Gastroesophageal sphincter (tissue), 4 donors: ENCODE results near the gene LRP1-AS. TPM values are rescaled to one million over a fixed set of nuclear protein-coding genes. Genes with fewer than 3 reads are reported as not detected.

Experiments used
- ATAC-seq: fragments of 150-250 bp; one replicate; pipeline ENCODE4 v1.9.1; 2016; ENCODE audit warnings: mild to moderate bottlenecking, moderate library complexity
- H3K27ac ChIP-seq, 4 donors: fragments of 200-600 bp; sonication (generic) in 3 of 4; 1 replicate in 3 of 4; 2 replicates in 1 of 4; pipeline ENCODE4 v1.5.1; 2016 to 2019
- H3K27me3 ChIP-seq: fragments of 200-600 bp; sonication (generic); one replicate; pipeline ENCODE4 v1.5.1; 2019
- H3K36me3 ChIP-seq, 2 donors: fragments of 200-600 bp; sonication (generic); one replicate each; pipeline ENCODE4 v1.5.1; 2019; ENCODE audit warnings: control low read depth in 1 of 2
- H3K4me1 ChIP-seq, 3 donors: fragments of 200-600 bp; sonication (generic); 1 replicate in 2 of 3; 2 replicates in 1 of 3; pipeline ENCODE4 v1.5.1; 2016 to 2019; ENCODE audit warnings: control low read depth in 2 of 3
- H3K4me3 ChIP-seq, 2 donors: fragments of 200-600 bp; sonication (generic); one replicate each; pipeline ENCODE4 v1.5.1; 2019; ENCODE audit warnings: mild to moderate bottlenecking in 1 of 2, moderate library complexity in 1 of 2
- H3K9me3 ChIP-seq, 3 donors: fragments of 200-600 bp; sonication (generic); one replicate each; pipeline ENCODE4 v1.5.1; 2017 to 2019; ENCODE audit warnings: control low read depth in 2 of 3
- EP300 ChIP-seq: sonication (generic); formaldehyde crosslinking; IDR thresholded peaks from one replicate; pipeline ENCODE4 v1.6.1; 2017; ENCODE audit warnings: antibody characterized with exemption, mild to moderate bottlenecking
- POLR2A ChIP-seq, 2 donors: fragments of 450-650 bp; IDR thresholded peaks; one replicate each; pipeline ENCODE4 v1.6.1; 2017; ENCODE audit warnings: antibody characterized with exemption in 2 of 2, mild to moderate bottlenecking in 2 of 2, moderate library complexity in 1 of 2
- POLR2AphosphoS5 ChIP-seq: sonication (generic); formaldehyde crosslinking; IDR thresholded peaks from one replicate; pipeline ENCODE4 v1.6.1; 2017; ENCODE audit warnings: antibody characterized with exemption
- WGBS, 2 donors: methylation state at CpG; one replicate each; pipeline ENCODE4 v1.1.5; 2018; ENCODE audit warnings: low coverage in 1 of 2; 5-methylcytosine and 5-hydroxymethylcytosine counted together
- total RNA-seq, 4 donors: library from RNA; depleted of rRNA; stranded (reverse); fragments of >200 nt; gene quantifications; one replicate each; pipeline ENCODE4 v1.1.0, GENCODE V29; 2016
- TF ChIP-seq, protein P1 (sequence below), 4 experiments: fragments of 200-600 bp in 2 of 4; fragments of 450-650 bp in 2 of 4; sonication (generic) in 1 of 4; IDR thresholded peaks; one replicate each; pipeline ENCODE4 v1.5.1; 2017 to 2019; ENCODE audit warnings: antibody characterized with exemption in 4 of 4, mild to moderate bottlenecking in 2 of 4, moderate library complexity in 2 of 4

Gene LRP1-AS
- total RNA-seq, 4 donors from 2014 or later: not detected

DNA sequence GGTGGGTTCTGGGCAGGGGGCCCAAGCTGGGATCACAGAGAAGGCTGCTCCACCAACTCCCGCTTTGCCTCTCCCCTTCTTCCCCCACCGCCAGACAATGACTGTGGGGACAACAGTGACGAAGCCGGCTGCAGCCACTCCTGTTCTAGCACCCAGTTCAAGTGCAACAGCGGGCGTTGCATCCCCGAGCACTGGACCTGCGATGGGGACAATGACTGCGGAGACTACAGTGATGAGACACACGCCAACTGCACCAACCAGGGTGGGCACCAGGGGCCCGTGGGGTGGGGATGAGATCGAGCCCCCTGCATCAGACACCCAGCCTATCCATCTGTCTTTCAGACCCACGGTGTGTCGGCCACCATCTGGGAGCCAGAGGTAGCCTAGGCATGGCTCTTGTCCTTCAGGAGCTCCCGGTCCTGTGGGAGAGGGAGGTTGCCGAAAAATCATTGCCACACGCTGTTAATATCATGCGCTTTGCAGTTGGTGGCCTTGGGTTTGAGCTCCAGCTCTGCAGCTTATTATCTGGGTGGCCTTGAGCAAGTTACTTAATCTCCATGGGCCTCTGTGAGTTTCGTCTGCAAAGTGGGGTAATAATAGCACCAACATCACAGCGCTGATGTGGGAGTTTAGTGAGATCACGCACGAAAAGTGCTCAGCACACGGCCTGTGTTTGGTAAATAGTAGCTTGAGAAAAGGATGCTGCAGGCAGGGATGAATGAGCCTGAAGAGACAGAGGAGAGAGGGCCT is 21.8 kb upstream of the LRP1-AS start:
- ATAC-seq: no peak
- H3K36me3 ChIP-seq: peaks cover 0 to 93% of the 10 kb centered on the region in 2 donors
- TF ChIP-seq, protein P1, sequence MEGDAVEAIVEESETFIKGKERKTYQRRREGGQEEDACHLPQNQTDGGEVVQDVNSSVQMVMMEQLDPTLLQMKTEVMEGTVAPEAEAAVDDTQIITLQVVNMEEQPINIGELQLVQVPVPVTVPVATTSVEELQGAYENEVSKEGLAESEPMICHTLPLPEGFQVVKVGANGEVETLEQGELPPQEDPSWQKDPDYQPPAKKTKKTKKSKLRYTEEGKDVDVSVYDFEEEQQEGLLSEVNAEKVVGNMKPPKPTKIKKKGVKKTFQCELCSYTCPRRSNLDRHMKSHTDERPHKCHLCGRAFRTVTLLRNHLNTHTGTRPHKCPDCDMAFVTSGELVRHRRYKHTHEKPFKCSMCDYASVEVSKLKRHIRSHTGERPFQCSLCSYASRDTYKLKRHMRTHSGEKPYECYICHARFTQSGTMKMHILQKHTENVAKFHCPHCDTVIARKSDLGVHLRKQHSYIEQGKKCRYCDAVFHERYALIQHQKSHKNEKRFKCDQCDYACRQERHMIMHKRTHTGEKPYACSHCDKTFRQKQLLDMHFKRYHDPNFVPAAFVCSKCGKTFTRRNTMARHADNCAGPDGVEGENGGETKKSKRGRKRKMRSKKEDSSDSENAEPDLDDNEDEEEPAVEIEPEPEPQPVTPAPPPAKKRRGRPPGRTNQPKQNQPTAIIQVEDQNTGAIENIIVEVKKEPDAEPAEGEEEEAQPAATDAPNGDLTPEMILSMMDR (IDR thresholded peaks at IDR 0.05): no peak
- no peak for TF ChIP-seq EP300
- no peak for TF ChIP-seq POLR2AphosphoS5
- TF ChIP-seq POLR2A (IDR thresholded peaks at IDR 0.05): no peak
- 60 to 66% methylated on average over 1 to 7 of the region's 23 CpGs for WGBS, 2 donors
- no peak overlapping the region for H3K27ac ChIP-seq
- no peaks in the 10 kb centered on the region for H3K9me3 ChIP-seq
- no peak overlapping the region for H3K4me3 ChIP-seq
- no peaks in the 10 kb centered on the region for H3K27me3 ChIP-seq
- H3K4me1 ChIP-seq: peaks cover 0 to 12% (median 0%) of the 10 kb centered on the region in 3 donors

DNA sequence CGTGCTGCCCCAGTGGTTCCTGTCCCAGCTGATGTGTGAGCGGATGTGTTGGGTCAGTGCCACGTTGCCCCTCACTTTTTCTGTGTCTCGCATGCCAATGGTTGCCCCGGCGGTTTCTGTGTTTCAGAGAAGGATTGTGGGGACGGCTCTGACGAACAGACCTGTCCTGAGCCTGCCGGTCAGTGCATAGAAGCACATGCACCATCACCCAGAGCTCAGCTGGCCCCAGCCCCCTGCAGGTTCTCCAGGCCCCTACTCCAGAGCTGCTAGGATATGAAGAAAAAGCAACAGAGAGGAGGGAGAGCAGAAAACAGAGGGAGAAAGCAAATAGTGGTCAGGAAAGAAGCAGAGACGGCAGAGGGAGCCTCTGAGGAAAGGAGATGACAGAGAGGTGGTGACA is 20.6 kb upstream of the LRP1-AS start:
- Histone ChIP-seq H3K4me1 (peaks cover 0 to 12% (median 0%) of the 10 kb centered on the region in 3 donors), H3K27me3 (no peaks in the 10 kb centered on the region), H3K4me3 (no peak overlapping the region), H3K9me3 (no peaks in the 10 kb centered on the region), H3K36me3 (peaks cover 0 to 93% of the 10 kb centered on the region in 2 donors), H3K27ac (no peak overlapping the region)
- ATAC-seq: no peak
- TF ChIP-seq EP300 (no peak), POLR2AphosphoS5 (no peak), POLR2A (IDR thresholded peaks at IDR 0.05) (no peak)
- TF ChIP-seq, protein P1 (IDR thresholded peaks at IDR 0.05): no peak
- 67% methylated on average over 1 of the region's 10 CpGs; no CpG with 5 or more reads in 1 of the 2 donors for WGBS, 2 donors

DNA sequence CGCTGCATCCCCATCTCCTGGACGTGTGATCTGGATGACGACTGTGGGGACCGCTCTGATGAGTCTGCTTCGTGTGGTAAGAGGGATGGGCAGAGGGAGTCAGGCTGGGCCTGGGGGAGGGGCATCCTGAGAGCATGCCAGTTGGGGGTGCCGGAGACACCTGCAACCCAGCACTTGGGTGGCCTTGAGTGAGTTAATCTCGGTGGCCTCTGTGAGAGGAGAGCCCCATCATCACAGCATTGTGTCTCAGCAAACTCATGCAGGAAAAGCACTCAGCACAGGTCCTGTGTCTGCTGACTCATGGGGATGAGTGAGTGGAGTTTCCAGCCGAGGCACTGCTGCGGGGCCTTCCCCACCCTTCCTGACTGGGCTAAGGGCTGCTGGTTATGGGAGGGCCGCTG is 19.6 kb upstream of the LRP1-AS start:
- no peak for TF ChIP-seq POLR2AphosphoS5
- TF ChIP-seq EP300: no peak
- 53 to 60% methylated on average over 1 to 3 of the region's 10 CpGs for WGBS, 2 donors
- peaks cover 0 to 12% (median 0%) of the 10 kb centered on the region in 3 donors for H3K4me1 ChIP-seq
- H3K9me3 ChIP-seq: no peaks in the 10 kb centered on the region
- H3K36me3 ChIP-seq: peaks cover 0 to 95% of the 10 kb centered on the region in 2 donors
- no peak overlapping the region for H3K4me3 ChIP-seq
- H3K27me3 ChIP-seq: no peaks in the 10 kb centered on the region
- no peak overlapping the region for H3K27ac ChIP-seq
- no peak for ATAC-seq

DNA sequence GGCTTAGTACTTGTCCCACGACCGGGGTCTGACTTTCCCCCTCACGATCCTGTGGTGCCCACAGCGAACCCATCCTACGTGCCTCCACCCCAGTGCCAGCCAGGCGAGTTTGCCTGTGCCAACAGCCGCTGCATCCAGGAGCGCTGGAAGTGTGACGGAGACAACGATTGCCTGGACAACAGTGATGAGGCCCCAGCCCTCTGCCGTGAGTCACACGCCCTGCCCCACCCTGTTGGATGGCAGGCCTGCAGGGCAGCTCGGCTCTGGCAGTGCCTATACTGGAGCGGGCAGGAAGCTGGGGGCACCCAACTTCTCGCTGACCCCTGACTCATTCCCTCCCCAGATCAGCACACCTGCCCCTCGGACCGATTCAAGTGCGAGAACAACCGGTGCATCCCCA is 18.3 kb upstream of the LRP1-AS start:
- TF ChIP-seq, protein P1 (IDR thresholded peaks at IDR 0.05): no peak
- TF ChIP-seq POLR2AphosphoS5 (no peak), POLR2A (IDR thresholded peaks at IDR 0.05) (no peak), EP300 (no peak)
- Histone ChIP-seq H3K27me3 (no peaks in the 10 kb centered on the region), H3K9me3 (no peaks in the 10 kb centered on the region), H3K27ac (peak overlapping the region in 1 of 4 donors; percentile 24), H3K36me3 (peaks cover 0 to 100% of the 10 kb centered on the region in 2 donors), H3K4me1 (peaks cover 0 to 1% (median 0%) of the 10 kb centered on the region in 3 donors), H3K4me3 (no peak overlapping the region)
- ATAC-seq: no peak
- 84 to 93% methylated on average over 6 to 7 of the region's 19 CpGs for WGBS, 2 donors

DNA sequence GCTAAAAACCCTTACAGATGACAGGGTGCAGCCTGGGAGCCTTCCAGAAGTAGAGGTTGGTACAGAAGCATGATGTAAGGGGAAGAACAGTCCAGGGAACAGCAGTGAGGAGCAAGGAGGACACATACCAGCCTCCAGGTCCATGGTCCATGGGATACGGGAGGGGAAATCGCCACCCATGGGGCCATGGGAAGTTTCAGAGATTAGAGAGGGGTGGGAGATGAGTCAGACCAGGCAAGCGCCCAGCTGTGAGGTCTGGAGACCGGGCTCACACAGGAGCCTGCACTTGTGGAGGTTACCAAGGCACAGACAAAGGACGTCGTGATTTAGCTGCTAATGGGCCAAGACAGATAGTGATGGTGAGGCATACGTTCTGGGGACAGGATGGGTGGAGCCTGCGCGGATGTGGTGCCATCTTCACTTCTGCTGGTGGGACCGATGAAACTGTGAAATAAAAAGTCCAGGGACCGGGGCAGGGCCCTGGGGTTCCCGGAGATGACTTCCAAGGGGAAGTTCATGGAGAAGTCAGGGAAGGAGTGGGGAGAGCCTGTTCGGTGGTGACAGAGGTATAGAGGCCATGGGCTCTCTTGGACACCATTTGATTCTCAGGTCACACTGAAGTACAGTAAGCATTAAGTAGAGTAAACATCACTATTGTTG is 17.7 kb upstream of the LRP1-AS start:
- H3K4me3 ChIP-seq: no peak overlapping the region
- 76 to 83% methylated on average over 4 to 9 of the region's 13 CpGs for WGBS, 2 donors
- TF ChIP-seq POLR2A (IDR thresholded peaks at IDR 0.05): no peak
- TF ChIP-seq EP300: no peak
- no peak for TF ChIP-seq POLR2AphosphoS5
- TF ChIP-seq, protein P1 (IDR thresholded peaks at IDR 0.05): no peak
- no peak for ATAC-seq
- no peaks in the 10 kb centered on the region for H3K9me3 ChIP-seq
- no peaks in the 10 kb centered on the region for H3K4me1 ChIP-seq
- H3K27ac ChIP-seq: no peak overlapping the region
- H3K36me3 ChIP-seq: peaks cover 0 to 100% of the 10 kb centered on the region in 2 donors
- no peaks in the 10 kb centered on the region for H3K27me3 ChIP-seq
